Ectodermal cell (in vitro differentiated cells): ENCODE measurements around the gene NIPSNAP3A.
"Not testable (repeated sequence)": the region's sequence is repeated elsewhere in the genome, so short reads cannot be mapped to it uniquely, and the experiment has no call there.

Source experiments
- H3K27ac ChIP-seq: 2 replicates; pipeline ENCODE4 v1.7.0; 2013; ENCODE audit warnings: mild to moderate bottlenecking, low read depth, low read length; ENCODE audit not compliant: insufficient read depth, poor library complexity, severe bottlenecking
- H3K27me3 ChIP-seq: 2 replicates; pipeline ENCODE4 v1.7.0; 2013; ENCODE audit warnings: mild to moderate bottlenecking, low read length; ENCODE audit not compliant: insufficient read depth, control insufficient read depth, poor library complexity, severe bottlenecking
- H3K36me3 ChIP-seq: one replicate; pipeline ENCODE4 v1.7.0; 2013; ENCODE audit warnings: low read length; ENCODE audit not compliant: control insufficient read depth, insufficient read depth
- H3K4me1 ChIP-seq: one replicate; pipeline ENCODE4 v1.7.0; 2013; ENCODE audit warnings: low read length; ENCODE audit not compliant: control insufficient read depth, insufficient read depth
- H3K4me3 ChIP-seq: 2 replicates; pipeline ENCODE4 v1.7.0; 2013; ENCODE audit warnings: low read depth, low read length, control low read depth; ENCODE audit not compliant: insufficient read depth
- H3K9me3 ChIP-seq: 2 replicates; pipeline ENCODE4 v1.7.0; 2013; ENCODE audit warnings: mild to moderate bottlenecking, low read length, moderate library complexity; ENCODE audit not compliant: control insufficient read depth
- WGBS, 2 experiments: methylation state at CpG; one replicate each; pipeline ENCODE4 v1.1.7; 2013; ENCODE audit warnings: missing lambda C conversion rate in 2 of 2; 5-methylcytosine and 5-hydroxymethylcytosine counted together

The NIPSNAP3A gene

GRCh38 chr9:104746798-104747197 lies 685 bp upstream of the NIPSNAP3A start:
- Histone ChIP-seq H3K27ac (no peak overlapping the region), H3K4me3 (peak overlapping the region; percentile 79)
- WGBS, 2 experiments: 46 to 57% methylated on average over 1 of the region's 1 CpG

GRCh38 chr9:104747245-104747564 lies 278 bp upstream of the NIPSNAP3A start:
- H3K27ac ChIP-seq: no peak overlapping the region
- H3K4me3 ChIP-seq: peak overlapping the region; percentile 79
- no peaks in the 10 kb centered on the region for H3K27me3 ChIP-seq
- H3K4me1 ChIP-seq: peaks cover 8% of the 10 kb centered on the region
- 1 to 3% methylated on average over 9 of the region's 9 CpGs for WGBS, 2 experiments
- no peaks in the 10 kb centered on the region for H3K36me3 ChIP-seq
- no peaks in the 10 kb centered on the region for H3K9me3 ChIP-seq

More at GRCh38 chr9:104746798-104747197, 685 bp upstream of the NIPSNAP3A start:
- no peaks in the 10 kb centered on the region for H3K9me3 ChIP-seq
- H3K36me3 ChIP-seq: no peaks in the 10 kb centered on the region
- no peaks in the 10 kb centered on the region for H3K27me3 ChIP-seq
- H3K4me1 ChIP-seq: peaks cover 8% of the 10 kb centered on the region

GRCh38 chr9:104748359-104749031 lies 1.0 kb downstream of the NIPSNAP3A start:
- Histone ChIP-seq H3K27ac (no peak overlapping the region), H3K4me1 (peaks cover 8% of the 10 kb centered on the region), H3K4me3 (peak overlapping the region; percentile 79), H3K27me3 (no peaks in the 10 kb centered on the region), H3K36me3 (no peaks in the 10 kb centered on the region), H3K9me3 (no peaks in the 10 kb centered on the region)
- WGBS, 2 experiments: 20 to 22% methylated on average over 19 of the region's 19 CpGs

DNA sequence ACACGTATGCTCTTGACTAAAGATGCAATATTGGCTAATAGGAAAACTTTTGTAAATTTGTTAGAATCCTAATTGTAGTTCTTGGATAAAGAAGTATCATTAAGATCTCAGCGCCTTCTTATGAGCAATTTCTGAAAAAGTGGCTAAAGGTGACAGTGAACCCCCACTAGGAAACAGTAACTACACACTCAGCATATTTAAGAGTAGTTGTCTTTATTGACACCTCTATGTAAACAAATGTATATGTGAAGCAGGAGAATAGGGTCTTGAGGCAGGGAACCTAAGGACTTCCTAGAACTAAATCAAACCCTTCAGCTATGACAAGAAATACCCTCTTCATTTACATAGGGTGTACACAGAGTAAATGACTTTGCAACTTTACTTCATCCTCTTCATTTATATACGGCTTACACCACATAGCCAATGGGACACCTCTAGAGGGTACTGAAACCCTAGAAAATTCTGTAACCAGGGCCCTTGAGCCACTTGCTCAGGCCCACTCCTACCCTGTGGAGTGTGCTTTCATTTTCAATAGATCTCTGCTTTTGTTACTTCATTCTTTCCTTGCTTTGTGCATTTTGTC lies 2.8 kb downstream of the NIPSNAP3A start:
- no peaks in the 10 kb centered on the region for H3K27me3 ChIP-seq
- H3K9me3 ChIP-seq: no peaks in the 10 kb centered on the region
- H3K4me1 ChIP-seq: peaks cover 8% of the 10 kb centered on the region
- 93 to 96% methylated on average over 2 to 3 of the region's 3 CpGs for WGBS, 2 experiments
- H3K36me3 ChIP-seq: no peaks in the 10 kb centered on the region
- H3K4me3 ChIP-seq: no peak overlapping the region
- no peak overlapping the region for H3K27ac ChIP-seq

DNA sequence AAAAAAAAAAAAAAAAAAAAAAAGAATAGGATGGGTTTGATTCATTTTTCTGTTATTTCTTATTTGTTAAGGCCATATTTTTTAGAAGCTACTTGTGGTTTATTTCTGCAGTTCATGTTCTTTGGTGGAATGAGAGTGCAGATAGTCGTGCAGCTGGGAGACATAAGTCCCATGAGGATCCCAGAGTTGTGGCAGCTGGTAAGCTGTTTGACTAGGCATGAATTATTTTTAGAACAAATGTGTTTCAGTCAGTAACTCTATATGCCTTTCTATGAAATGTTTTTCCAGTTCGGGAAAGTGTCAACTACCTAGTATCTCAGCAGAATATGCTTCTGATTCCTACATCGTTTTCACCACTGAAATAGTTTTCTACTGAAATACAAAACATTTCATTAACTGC lies 11.5 kb downstream of the NIPSNAP3A start:
- no peaks in the 10 kb centered on the region for H3K4me1 ChIP-seq
- no peak overlapping the region for H3K27ac ChIP-seq
- H3K4me3 ChIP-seq: no peak overlapping the region
- no peaks in the 10 kb centered on the region for H3K27me3 ChIP-seq
- no peaks in the 10 kb centered on the region for H3K36me3 ChIP-seq
- no peaks in the 10 kb centered on the region for H3K9me3 ChIP-seq
- 96 to 97% methylated on average over 3 of the region's 3 CpGs for WGBS, 2 experiments

GRCh38 chr9:104765138-104765537 lies 17.7 kb downstream of the NIPSNAP3A start:
- H3K4me1 ChIP-seq: no peaks in the 10 kb centered on the region
- no peak overlapping the region for H3K27ac ChIP-seq
- 91 to 95% methylated on average over 4 to 5 of the region's 5 CpGs for WGBS, 2 experiments
- no peak overlapping the region for H3K4me3 ChIP-seq
- peaks cover 8% of the 10 kb centered on the region for H3K27me3 ChIP-seq
- no peaks in the 10 kb centered on the region for H3K36me3 ChIP-seq
- H3K9me3 ChIP-seq: no peaks in the 10 kb centered on the region

GRCh38 chr9:104766025-104766424 lies 18.5 kb downstream of the NIPSNAP3A start:
- WGBS, 2 experiments: 94% methylated on average over 6 to 7 of the region's 7 CpGs
- Histone ChIP-seq H3K9me3 (no peaks in the 10 kb centered on the region), H3K27me3 (peaks cover 8% of the 10 kb centered on the region), H3K27ac (no peak overlapping the region), H3K4me3 (no peak overlapping the region), H3K36me3 (no peaks in the 10 kb centered on the region), H3K4me1 (no peaks in the 10 kb centered on the region)

- Histone ChIP-seq H3K4me3 (no peak overlapping the region), H3K27me3 (peaks cover 8% of the 10 kb centered on the region), H3K27ac (no peak overlapping the region), H3K36me3 (no peaks in the 10 kb centered on the region), H3K9me3 (no peaks in the 10 kb centered on the region), H3K4me1 (no peaks in the 10 kb centered on the region)
- 89% methylated on average over 3 of the region's 3 CpGs; no CpG with 5 or more reads in 1 of the 2 experiments for WGBS, 2 experiments
These were observed 20.0 kb downstream of the NIPSNAP3A start for GRCh38 chr9:104767507-104767906.

- H3K36me3 ChIP-seq, H3K27ac ChIP-seq, H3K4me1 ChIP-seq, H3K9me3 ChIP-seq, H3K27me3 ChIP-seq, H3K4me3 ChIP-seq: not testable (repeated sequence)
- WGBS, 2 experiments: 84 to 90% methylated on average over 12 of the region's 12 CpGs
These were observed 21.5 kb downstream of the NIPSNAP3A start for GRCh38 chr9:104769029-104769428.

- H3K4me1 ChIP-seq: no peaks in the 10 kb centered on the region
- no peak overlapping the region for H3K27ac ChIP-seq
- no peaks in the 10 kb centered on the region for H3K36me3 ChIP-seq
- H3K27me3 ChIP-seq: peaks cover 8% of the 10 kb centered on the region
- no peak overlapping the region for H3K4me3 ChIP-seq
- 100% methylated on average over 2 of the region's 2 CpGs; no CpG with 5 or more reads in 1 of the 2 experiments for WGBS, 2 experiments
- H3K9me3 ChIP-seq: no peaks in the 10 kb centered on the region
These were observed 22.2 kb downstream of the NIPSNAP3A start for GRCh38 chr9:104769655-104770054.
